Measurements from ENCODE around the gene PPP1R1C. TPM values are rescaled to one million over a fixed set of nuclear protein-coding genes. Genes with fewer than 3 reads are reported as not detected.

PPP1R1C gene
- total RNA-seq, 1 experiment from 2014 or later = 4.0 TPM

- Mint-ChIP-seq H3K27ac (no peak overlapping the region), H3K4me3 (no peak overlapping the region), H3K36me3 (ENCODE audit: insufficient read depth in 1 of 3, low read depth in 3 of 3) (no peaks in the 10 kb centered on the region), H3K4me1 (peaks cover 15 to 18% of the 10 kb centered on the region in 2 experiments), H3K27me3 (ENCODE audit: low read depth) (no peaks in the 10 kb centered on the region), H3K9me3 (no peaks in the 10 kb centered on the region)
- H3K18ac ChIP-seq (ENCODE audit: insufficient read length, low read depth, low read length) = no peak overlapping the region
- no peak overlapping the region for H4K8ac ChIP-seq (replicated peaks; ENCODE audit: insufficient read length, low read depth, low read length)
- WGBS (ENCODE audit: extremely low coverage, insufficient read length, low lambda C conversion rate) = no CpG with 5 or more reads among the region's 2 CpGs
- no peaks in the 10 kb centered on the region for H3K23me2 ChIP-seq (ENCODE audit: insufficient read length, low read depth, low read length, poor library complexity, severe bottlenecking)
- H3K23ac ChIP-seq (ENCODE audit: insufficient read length, low read depth, low read length) = no peak overlapping the region
- no peaks in the 10 kb centered on the region for H3K79me1 ChIP-seq (ENCODE audit: insufficient read depth, low read depth, low read length, poor library complexity, severe bottlenecking)
- no peak overlapping the region for H3T11ph ChIP-seq (ENCODE audit: low read length)
- H4K91ac ChIP-seq (ENCODE audit: insufficient read length, low read depth, low read length) = no peak overlapping the region
- DNase-seq = no peak
- no peak for TF ChIP-seq CTCF (conservative IDR thresholded peaks at IDR 0.05)
- H2AK5ac ChIP-seq (ENCODE audit: insufficient read length, low read length) = no peak overlapping the region
- no peak overlapping the region for H3K4ac ChIP-seq (ENCODE audit: low read depth, low read length)
- H4K20me1 ChIP-seq (ENCODE audit: control insufficient read depth, insufficient read depth, insufficient read length) = no peaks in the 10 kb centered on the region
- no peaks in the 10 kb centered on the region for H3K27me3 ChIP-seq (ENCODE audit: insufficient read depth, low read length)
- no peak overlapping the region for H3K14ac ChIP-seq (ENCODE audit: insufficient read depth, low read length)
- H3K56ac ChIP-seq (ENCODE audit: insufficient read length, low read depth, low read length) = no peak overlapping the region
- no peak overlapping the region for H2BK12ac ChIP-seq (ENCODE audit: insufficient read length, low read depth, low read length)
- H2BK5ac ChIP-seq (ENCODE audit: insufficient read length, low read length) = no peak overlapping the region
- H4K5ac ChIP-seq (ENCODE audit: insufficient read length, low read depth, low read length) = no peak overlapping the region
- H3K4me1 ChIP-seq (ENCODE audit: insufficient read depth, low read length) = peaks cover 6% of the 10 kb centered on the region
- H2BK15ac ChIP-seq (ENCODE audit: low read depth, low read length) = peak overlapping the region; percentile 48; the same call in 1 of the 2 replicates
- H3K4me2 ChIP-seq (ENCODE audit: insufficient read depth, insufficient read length, low read length) = no peak overlapping the region
- no peak overlapping the region for H3K27ac ChIP-seq (ENCODE audit: insufficient read length, low read depth, low read length)
- H2AFZ ChIP-seq (ENCODE audit: low read length) = no peak overlapping the region
- H3K79me2 ChIP-seq (ENCODE audit: insufficient read depth, low read length) = no peaks in the 10 kb centered on the region
- H2BK120ac ChIP-seq (ENCODE audit: low read depth, low read length, poor library complexity, severe bottlenecking) = no peak overlapping the region
- H3K9ac ChIP-seq (ENCODE audit: extremely low read depth, insufficient read length, low read length) = no peak overlapping the region
- no peak overlapping the region for H2BK20ac ChIP-seq (ENCODE audit: low read depth, low read length, poor library complexity, severe bottlenecking)
- H3K9me3 ChIP-seq (ENCODE audit: control insufficient read depth, low read depth, low read length) = no peaks in the 10 kb centered on the region
Observed at GRCh38 chr2:182069908-182070307, 84.3 kb downstream of the PPP1R1C start.
